Measurements from ENCODE around the gene CNOT9. TPM values are rescaled to one million over a fixed set of nuclear protein-coding genes. Genes with fewer than 3 reads are reported as not detected.

The CNOT9 gene
- total and polyA plus RNA-seq, 2 of the 13 experiments (the other 11 are each of a cell fraction or from before 2014, with no cell fraction given): 82.6 to 92.4 TPM

DNA sequence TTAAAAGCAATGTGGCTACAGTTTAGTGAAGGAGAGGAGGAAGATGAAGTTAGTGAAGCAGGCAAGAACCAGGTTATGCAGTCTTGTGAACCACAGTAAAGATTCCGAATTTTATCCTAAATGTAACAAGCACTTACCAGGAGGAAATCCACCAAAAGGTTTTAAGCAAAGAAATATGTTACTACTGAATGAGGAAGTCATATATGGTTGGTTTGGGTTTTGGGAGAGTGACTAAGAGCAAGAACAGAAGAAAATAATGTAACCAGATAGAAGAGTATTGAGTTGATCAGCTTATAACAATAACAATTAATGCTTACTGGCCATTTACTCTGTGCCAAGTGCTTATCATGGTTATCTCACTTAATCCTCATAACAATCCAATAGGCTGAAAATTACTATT is 2.3 kb upstream of the CNOT9 start:
- intact Hi-C loops (cut with micrococcal nuclease; ENCODE audit: unreplicated experiment): loop anchor here (5.0 to 10.0 kb wide), 2 partner anchors 169 to 271 kb away; partner anchors contain the start of genes CTDSP1 and TMBIM1
- Histone ChIP-seq H3K4me3 (replicated peaks in 1 of 3; ENCODE audit: insufficient read depth in 1 of 3, low read depth in 2 of 3, low read length in 3 of 3) (peak overlapping the region in 1 of 3 experiments; percentile 70; a peak in 3 of 6 replicates), H4K20me1 (ENCODE audit: insufficient read depth, low read length) (peaks cover 12% of the 10 kb centered on the region), H3K79me2 (ENCODE audit: insufficient read depth, low read length) (peaks cover 79% of the 10 kb centered on the region), H3K9ac (ENCODE audit: insufficient read depth, low read depth, low read length) (peak overlapping the region; percentile 86; the same call in 1 of the 2 replicates), H3K9me3 (ENCODE audit: low read length) (no peaks in the 10 kb centered on the region), H2AFZ (ENCODE audit: low read length) (no peak overlapping the region), H3K4me2 (ENCODE audit: low read depth, low read length) (peak overlapping the region; percentile 94), H3K27ac (ENCODE audit: extremely low read length, insufficient read depth, low read length) (no peak overlapping the region), H3K4me1 (ENCODE audit: insufficient read depth, low read length) (peaks cover 55% of the 10 kb centered on the region), H3K27me3 (ENCODE audit: control insufficient read depth in 1 of 2, insufficient read depth in 2 of 2, low read length in 2 of 2) (peaks cover 0 to 6% of the 10 kb centered on the region in 2 experiments; a peak in 1 of 5 replicates), H3K36me3 (replicated peaks in 1 of 2; ENCODE audit: control insufficient read depth in 1 of 2, insufficient read depth in 2 of 2, low read length in 2 of 2) (peaks cover 0 to 24% of the 10 kb centered on the region in 2 experiments; a peak in 4 of 5 replicates)
- FAIRE-seq (no peak), ATAC-seq (no peak), DNase-seq (ENCODE audit: low spot score) (no peak)
- TF ChIP-seq, protein P1, sequence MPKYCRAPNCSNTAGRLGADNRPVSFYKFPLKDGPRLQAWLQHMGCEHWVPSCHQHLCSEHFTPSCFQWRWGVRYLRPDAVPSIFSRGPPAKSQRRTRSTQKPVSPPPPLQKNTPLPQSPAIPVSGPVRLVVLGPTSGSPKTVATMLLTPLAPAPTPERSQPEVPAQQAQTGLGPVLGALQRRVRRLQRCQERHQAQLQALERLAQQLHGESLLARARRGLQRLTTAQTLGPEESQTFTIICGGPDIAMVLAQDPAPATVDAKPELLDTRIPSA (CRISPR knock-in tag; IDR thresholded peaks at IDR 0.05; ENCODE audit: borderline replicate concordance): no peak
- TF ChIP-seq, protein P2, sequence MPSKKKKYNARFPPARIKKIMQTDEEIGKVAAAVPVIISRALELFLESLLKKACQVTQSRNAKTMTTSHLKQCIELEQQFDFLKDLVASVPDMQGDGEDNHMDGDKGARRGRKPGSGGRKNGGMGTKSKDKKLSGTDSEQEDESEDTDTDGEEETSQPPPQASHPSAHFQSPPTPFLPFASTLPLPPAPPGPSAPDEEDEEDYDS (CRISPR knock-in tag; IDR thresholded peaks at IDR 0.05): no peak
- 0 out of 4 replicates have a peak, but pooled peaks of 1 of the 2 experiments have one; percentile 5 for TF ChIP-seq MAFK (conservative IDR thresholded peaks at IDR 0.05 in 1 of 2, IDR thresholded peaks at IDR 0.05 in 1 of 2; ENCODE audit: low read length in 2 of 2)
- BruUV-seq (replicated peaks): no TSS peak
- POLR2A ChIA-PET: no interaction called here
- in situ Hi-C loops (cut with HindIII; ENCODE audit: extremely low pct_ligation_motif_present, low pct_unique_long_range_greater_than_20kb): no loop called here
- CTCF ChIA-PET (ENCODE audit: low intra/inter-chr PET ratio, low total read pairs): no interaction called here
- 91% methylated on average over 1 of the region's 1 CpG for WGBS (ENCODE audit: low lambda C conversion rate)

DNA sequence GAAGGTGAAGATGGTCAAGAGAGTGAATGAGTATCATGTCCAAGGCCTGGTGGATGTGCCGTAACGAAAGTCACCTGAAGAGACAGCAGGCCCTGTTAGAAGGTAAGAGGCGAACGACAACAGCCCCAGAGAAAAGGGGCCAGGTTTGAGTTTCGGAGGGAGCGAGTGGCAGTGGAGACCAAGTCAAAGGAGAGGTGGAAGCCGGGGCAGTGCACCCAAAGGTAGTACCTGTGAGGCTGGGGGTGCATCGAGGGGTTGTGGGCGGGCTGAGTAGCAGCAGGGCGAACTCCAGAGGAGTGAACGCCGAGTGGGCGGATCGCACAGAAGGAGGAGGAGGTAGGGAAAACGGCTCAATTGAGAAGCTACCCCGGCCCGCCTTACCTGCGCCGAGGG is 846 bp upstream of the CNOT9 start:
- Histone ChIP-seq H2AFZ (ENCODE audit: low read length) (no peak overlapping the region), H3K4me3 (replicated peaks in 1 of 3; ENCODE audit: insufficient read depth in 1 of 3, low read depth in 2 of 3, low read length in 3 of 3) (peak overlapping the region; percentile 70 to 89 (median 82)), H4K20me1 (ENCODE audit: insufficient read depth, low read length) (peaks cover 12% of the 10 kb centered on the region), H3K9ac (ENCODE audit: insufficient read depth, low read depth, low read length) (peak overlapping the region; percentile 86), H3K4me1 (ENCODE audit: insufficient read depth, low read length) (peaks cover 66% of the 10 kb centered on the region), H3K9me3 (ENCODE audit: low read length) (no peaks in the 10 kb centered on the region), H3K36me3 (replicated peaks in 1 of 2; ENCODE audit: control insufficient read depth in 1 of 2, insufficient read depth in 2 of 2, low read length in 2 of 2) (peaks cover 2 to 21% of the 10 kb centered on the region in 2 experiments), H3K79me2 (ENCODE audit: insufficient read depth, low read length) (peaks cover 90% of the 10 kb centered on the region), H3K27ac (ENCODE audit: extremely low read length, insufficient read depth, low read length) (peak overlapping the region; percentile 97), H3K27me3 (ENCODE audit: control insufficient read depth in 1 of 2, insufficient read depth in 2 of 2, low read length in 2 of 2) (peaks cover 0 to 6% of the 10 kb centered on the region in 2 experiments; a peak in 1 of 5 replicates), H3K4me2 (ENCODE audit: low read depth, low read length) (peak overlapping the region; percentile 94)
- ChIA-PET POLR2A (interaction anchor here (0.6 to 1.0 kb wide), 6 partner anchors 19 to 245 kb away, joined by 3 to 5 read pairs (median 3); partner anchors contain the start of genes BCS1L, PLCD4 and ZNF142), CTCF (ENCODE audit: low intra/inter-chr PET ratio, low total read pairs) (no interaction called here)
- no TSS peak for BruUV-seq (replicated peaks)
- FAIRE-seq: no peak
- intact Hi-C loops (cut with micrococcal nuclease; ENCODE audit: unreplicated experiment) (loop anchor here (2.0 to 10.0 kb wide), 3 partner anchors 91 to 273 kb away; partner anchors contain the start of genes BCS1L, CTDSP1, TMBIM1 and ZNF142), in situ Hi-C loops (cut with HindIII; ENCODE audit: extremely low pct_ligation_motif_present, low pct_unique_long_range_greater_than_20kb) (no loop called here)
- no peak for DNase-seq (ENCODE audit: low spot score)
- ATAC-seq: peak; percentile 82
- 1% methylated on average over 19 of the region's 19 CpGs for WGBS (ENCODE audit: low lambda C conversion rate)
- TF ChIP-seq, protein P3, sequence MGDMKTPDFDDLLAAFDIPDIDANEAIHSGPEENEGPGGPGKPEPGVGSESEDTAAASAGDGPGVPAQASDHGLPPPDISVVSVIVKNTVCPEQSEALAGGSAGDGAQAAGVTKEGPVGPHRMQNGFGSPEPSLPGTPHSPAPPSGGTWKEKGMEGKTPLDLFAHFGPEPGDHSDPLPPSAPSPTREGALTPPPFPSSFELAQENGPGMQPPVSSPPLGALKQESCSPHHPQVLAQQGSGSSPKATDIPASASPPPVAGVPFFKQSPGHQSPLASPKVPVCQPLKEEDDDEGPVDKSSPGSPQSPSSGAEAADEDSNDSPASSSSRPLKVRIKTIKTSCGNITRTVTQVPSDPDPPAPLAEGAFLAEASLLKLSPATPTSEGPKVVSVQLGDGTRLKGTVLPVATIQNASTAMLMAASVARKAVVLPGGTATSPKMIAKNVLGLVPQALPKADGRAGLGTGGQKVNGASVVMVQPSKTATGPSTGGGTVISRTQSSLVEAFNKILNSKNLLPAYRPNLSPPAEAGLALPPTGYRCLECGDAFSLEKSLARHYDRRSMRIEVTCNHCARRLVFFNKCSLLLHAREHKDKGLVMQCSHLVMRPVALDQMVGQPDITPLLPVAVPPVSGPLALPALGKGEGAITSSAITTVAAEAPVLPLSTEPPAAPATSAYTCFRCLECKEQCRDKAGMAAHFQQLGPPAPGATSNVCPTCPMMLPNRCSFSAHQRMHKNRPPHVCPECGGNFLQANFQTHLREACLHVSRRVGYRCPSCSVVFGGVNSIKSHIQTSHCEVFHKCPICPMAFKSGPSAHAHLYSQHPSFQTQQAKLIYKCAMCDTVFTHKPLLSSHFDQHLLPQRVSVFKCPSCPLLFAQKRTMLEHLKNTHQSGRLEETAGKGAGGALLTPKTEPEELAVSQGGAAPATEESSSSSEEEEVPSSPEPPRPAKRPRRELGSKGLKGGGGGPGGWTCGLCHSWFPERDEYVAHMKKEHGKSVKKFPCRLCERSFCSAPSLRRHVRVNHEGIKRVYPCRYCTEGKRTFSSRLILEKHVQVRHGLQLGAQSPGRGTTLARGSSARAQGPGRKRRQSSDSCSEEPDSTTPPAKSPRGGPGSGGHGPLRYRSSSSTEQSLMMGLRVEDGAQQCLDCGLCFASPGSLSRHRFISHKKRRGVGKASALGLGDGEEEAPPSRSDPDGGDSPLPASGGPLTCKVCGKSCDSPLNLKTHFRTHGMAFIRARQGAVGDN (CRISPR knock-in tag; IDR thresholded peaks at IDR 0.05): no peak
- TF ChIP-seq, protein P4, sequence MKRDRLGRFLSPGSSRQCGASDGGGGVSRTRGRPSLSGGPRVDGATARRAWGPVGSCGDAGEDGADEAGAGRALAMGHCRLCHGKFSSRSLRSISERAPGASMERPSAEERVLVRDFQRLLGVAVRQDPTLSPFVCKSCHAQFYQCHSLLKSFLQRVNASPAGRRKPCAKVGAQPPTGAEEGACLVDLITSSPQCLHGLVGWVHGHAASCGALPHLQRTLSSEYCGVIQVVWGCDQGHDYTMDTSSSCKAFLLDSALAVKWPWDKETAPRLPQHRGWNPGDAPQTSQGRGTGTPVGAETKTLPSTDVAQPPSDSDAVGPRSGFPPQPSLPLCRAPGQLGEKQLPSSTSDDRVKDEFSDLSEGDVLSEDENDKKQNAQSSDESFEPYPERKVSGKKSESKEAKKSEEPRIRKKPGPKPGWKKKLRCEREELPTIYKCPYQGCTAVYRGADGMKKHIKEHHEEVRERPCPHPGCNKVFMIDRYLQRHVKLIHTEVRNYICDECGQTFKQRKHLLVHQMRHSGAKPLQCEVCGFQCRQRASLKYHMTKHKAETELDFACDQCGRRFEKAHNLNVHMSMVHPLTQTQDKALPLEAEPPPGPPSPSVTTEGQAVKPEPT (CRISPR knock-in tag; IDR thresholded peaks at IDR 0.05; ENCODE audit: low read depth): no peak
- TF ChIP-seq ZBTB7B (CRISPR knock-in tag; IDR thresholded peaks at IDR 0.05) (no peak), ISX (CRISPR knock-in tag; conservative IDR thresholded peaks at IDR 0.05) (0 out of 2 replicates have a peak, but pooled peaks have one; percentile 4), SRSF1 (optimal IDR thresholded peaks at IDR 0.05; ENCODE audit: low read depth, low read length) (no peak)

Data from HepG2 (cell line).